HuH-7.5 (cell line): Measurements from ENCODE around the gene COL28A1.

Experiments used
- DNase-seq: peaks from one replicate; pipeline ENCODE4 v3.0.0; 2011; ENCODE audit warnings: low spot score

The COL28A1 gene

GRCh38 chr7:7330997-7331396 lies 204.7 kb downstream of the COL28A1 start:
- DNase-seq, result no peak

- no peak for DNase-seq
Measured at GRCh38 chr7:7329326-7329725, 206.3 kb downstream of the COL28A1 start.

- no peak for DNase-seq
Measured at GRCh38 chr7:7327423-7327822, 208.2 kb downstream of the COL28A1 start.

GRCh38 chr7:7324698-7325097 lies 211.0 kb downstream of the COL28A1 start:
- no peak for DNase-seq

GRCh38 chr7:7323921-7324320 lies 211.8 kb downstream of the COL28A1 start:
- no peak for DNase-seq

GRCh38 chr7:7323352-7323751 lies 212.3 kb downstream of the COL28A1 start:
- no peak for DNase-seq

GRCh38 chr7:7321681-7322080 lies 214.0 kb downstream of the COL28A1 start:
- peak; percentile 20 for DNase-seq

GRCh38 chr7:7318601-7319000 lies 217.1 kb downstream of the COL28A1 start:
- no peak for DNase-seq

- no peak for DNase-seq
Measured at GRCh38 chr7:7317850-7318249, 217.8 kb downstream of the COL28A1 start.

GRCh38 chr7:7315851-7316250 lies 219.8 kb downstream of the COL28A1 start:
- DNase-seq, result no peak

- no peak for DNase-seq
Measured at GRCh38 chr7:7312323-7312722, 223.3 kb downstream of the COL28A1 start.

- no peak for DNase-seq
Measured at GRCh38 chr7:7311001-7311400, 224.7 kb downstream of the COL28A1 start.

GRCh38 chr7:7309203-7309602 lies 226.5 kb downstream of the COL28A1 start:
- no peak for DNase-seq
